SK-N-SH (cell line): ENCODE results near the gene NTM. TPM values are rescaled to one million over a fixed set of nuclear protein-coding genes. Genes with fewer than 3 reads are reported as not detected.
A peak's percentile ranks its signal among the peaks of the same experiment; 100 is the strongest.

Experiments used
- CTCF ChIA-PET: fragments of 300-600, 350-600 bp; formaldehyde crosslinking; extraction: SDS; loops from one replicate; lab custom pipeline; 2021; lab: Yijun Ruan, JAX
- POLR2A ChIA-PET: fragments of 350-600 bp; sonication (Branson Sonifier 250); formaldehyde crosslinking; extraction: SDS; loops from one replicate; lab custom pipeline; 2020; ENCODE audit warnings: antibody characterized with exemption, inconsistent platforms; lab: Yijun Ruan, JAX
- DNase-seq: peaks from one replicate; pipeline ENCODE4 v3.0.0; 2012
- H2AFZ ChIP-seq: fragments of 200-600 bp; sonication (generic); 2 replicates; pipeline ENCODE4 v1.8.1; 2016; ENCODE audit warnings: antibody characterized with exemption, mild to moderate bottlenecking, low read depth
- H3F3A ChIP-seq: fragments of 200-600 bp; sonication (generic); replicated peaks from 2 replicates; pipeline ENCODE3; 2016; ENCODE audit warnings: antibody characterized with exemption, mild to moderate bottlenecking; ENCODE audit not compliant: insufficient read depth
- H3K27ac ChIP-seq, 2 experiments: fragments of 200-500 bp in 1 of 2; fragments of 200-600 bp in 1 of 2; sonication (Bioruptor generic) in 1 of 2; sonication (generic), shearing (Covaris generic) in 1 of 2; 2 replicates each; pipeline versions ENCODE4 v1.5.1 to v1.6.1; 2014 to 2016; ENCODE audit warnings: low read depth in 2 of 2, inconsistent platforms in 1 of 2, low read length in 1 of 2, mild to moderate bottlenecking in 1 of 2, mixed read lengths in 1 of 2
- H3K27me3 ChIP-seq: fragments of 200-600 bp; sonication (generic), shearing (Covaris generic); 2 replicates; pipeline ENCODE4 v1.6.1; 2016; ENCODE audit warnings: mixed run types; ENCODE audit not compliant: insufficient read depth
- H3K36me3 ChIP-seq, 2 experiments: fragments of 200-500 bp in 1 of 2; fragments of 200-600 bp in 1 of 2; sonication (Bioruptor generic) in 1 of 2; sonication (generic) in 1 of 2; replicated peaks in 1 of 2; 2 replicates each; pipeline versions ENCODE3 to v1.5.1; 2014 to 2016; ENCODE audit warnings: low read length in 1 of 2, mild to moderate bottlenecking in 1 of 2; ENCODE audit not compliant: insufficient read depth in 2 of 2, control insufficient read depth in 1 of 2
- H3K4me1 ChIP-seq, 2 experiments: fragments of 200-500 bp in 1 of 2; fragments of 200-600 bp in 1 of 2; sonication (Bioruptor generic) in 1 of 2; sonication (generic), shearing (Covaris generic) in 1 of 2; 2 replicates each; pipeline versions ENCODE4 v1.5.1 to v1.6.1; 2014 to 2016; ENCODE audit warnings: low read depth in 1 of 2, low read length in 1 of 2, mixed run types in 1 of 2; ENCODE audit not compliant: insufficient read depth in 2 of 2, control insufficient read depth in 1 of 2
- H3K4me2 ChIP-seq: fragments of 200-600 bp; sonication (generic), shearing (Covaris generic); 2 replicates; pipeline ENCODE4 v1.6.1; 2017; ENCODE audit warnings: mixed run types
- H3K4me3 ChIP-seq, 2 experiments: fragments of 200-500 bp in 1 of 2; fragments of 200-600 bp in 1 of 2; sonication (Bioruptor generic) in 1 of 2; sonication (generic), shearing (Covaris generic) in 1 of 2; 2 replicates each; pipeline versions ENCODE4 v1.5.1 to v1.8.1; 2014 to 2016; ENCODE audit warnings: low read depth in 2 of 2, inconsistent platforms in 1 of 2, low read length in 1 of 2, mild to moderate bottlenecking in 1 of 2, mixed read lengths in 1 of 2, moderate library complexity in 1 of 2
- H3K79me2 ChIP-seq: fragments of 200-600 bp; sonication (generic); 2 replicates; pipeline ENCODE4 v1.8.1; 2017; ENCODE audit warnings: mild to moderate bottlenecking; ENCODE audit not compliant: insufficient read depth
- H3K9ac ChIP-seq: fragments of 200-600 bp; sonication (generic); 2 replicates; pipeline ENCODE4 v1.6.1; 2017; ENCODE audit warnings: mixed run types
- H3K9me2 ChIP-seq: fragments of 200-600 bp; sonication (generic); 2 replicates; pipeline ENCODE4 v1.6.1; 2017; ENCODE audit warnings: mixed run types
- H3K9me3 ChIP-seq: fragments of 200-600 bp; sonication (generic); 2 replicates; pipeline ENCODE4 v1.6.1; 2017; ENCODE audit warnings: mixed run types, mild to moderate bottlenecking, moderate library complexity
- H4K20me1 ChIP-seq: fragments of 200-600 bp; sonication (generic); 2 replicates; pipeline ENCODE4 v1.6.1; 2017; ENCODE audit warnings: mild to moderate bottlenecking, mixed run types; ENCODE audit not compliant: insufficient read depth
- ELF1 ChIP-seq: IDR thresholded peaks from 2 replicates; pipeline ENCODE4 v1.4.0; 2012
- EP300 ChIP-seq, 2 experiments: IDR thresholded peaks; 2 replicates each; pipeline versions ENCODE4 v1.4.0 to v1.6.1; 2012; ENCODE audit warnings: borderline replicate concordance in 1 of 2, low read depth in 1 of 2, low read length in 1 of 2
- EZH2phosphoT487 ChIP-seq: fragments of 200-600 bp; sonication (generic); IDR thresholded peaks from 2 replicates; pipeline ENCODE4 v1.6.1; 2017; ENCODE audit warnings: low read depth, mixed run types, mild to moderate bottlenecking, antibody characterized with exemption, moderate library complexity, borderline replicate concordance
- FOSL2 ChIP-seq: IDR thresholded peaks from 2 replicates; pipeline ENCODE4 v1.4.0; 2012; ENCODE audit warnings: low read depth, mild to moderate bottlenecking, moderate library complexity, borderline replicate concordance
- FOXJ3 ChIP-seq: sonication (generic); formaldehyde crosslinking; IDR thresholded peaks from 2 replicates; pipeline ENCODE4 v1.5.1; 2020; ENCODE audit warnings: mild to moderate bottlenecking, missing genetic modification reagents
- GATA2 ChIP-seq: sonication (generic); formaldehyde crosslinking; IDR thresholded peaks from 2 replicates; pipeline ENCODE4 v1.5.0; 2020; ENCODE audit warnings: mild to moderate bottlenecking, missing genetic modification reagents
- IRF3 ChIP-seq: fragments of 150-350 bp; IDR thresholded peaks from 2 replicates; pipeline ENCODE4 v1.6.1; 2016; ENCODE audit warnings: mild to moderate bottlenecking, low read depth, low read length
- JUND ChIP-seq: IDR thresholded peaks from 2 replicates; pipeline ENCODE4 v1.4.0; 2012
- NFIC ChIP-seq: IDR thresholded peaks from 2 replicates; pipeline ENCODE4 v1.4.0; 2012; ENCODE audit warnings: borderline replicate concordance
- POLR2AphosphoS5 ChIP-seq: IDR thresholded peaks from 2 replicates; pipeline ENCODE4 v1.6.1; 2012; ENCODE audit warnings: low read depth, low read length
- RAD21 ChIP-seq: IDR thresholded peaks from 2 replicates; pipeline ENCODE4 v1.6.1; 2012; ENCODE audit warnings: mild to moderate bottlenecking, low read length
- RXRA ChIP-seq: IDR thresholded peaks from 2 replicates; pipeline ENCODE4 v1.4.0; 2012; ENCODE audit warnings: low read depth, mild to moderate bottlenecking, borderline replicate concordance
- SMC3 ChIP-seq: IDR thresholded peaks from 2 replicates; pipeline ENCODE4 v1.6.1; 2012; ENCODE audit warnings: low read depth, low read length, improper control_type of control experiment
- TCF12 ChIP-seq: IDR thresholded peaks from 2 replicates; pipeline ENCODE4 v1.4.0; 2012
- YY1 ChIP-seq: IDR thresholded peaks from 2 replicates; pipeline ENCODE4 v1.4.0; 2012; ENCODE audit warnings: low read depth, mild to moderate bottlenecking
- WGBS: methylation state at CpG from one replicate; pipeline ENCODE4 v1.1.6; 2017; ENCODE audit warnings: low lambda C conversion rate; 5-methylcytosine and 5-hydroxymethylcytosine counted together
- polyA plus RNA-seq, 3 experiments: library from polyadenylated mRNA; depleted of rRNA; stranded (reverse); fragments of >200 nt; gene quantifications; 2 replicates each; pipeline ENCODE4 v1.2.3, GENCODE V29; 2012
- TF ChIP-seq, protein P1 (sequence below): IDR thresholded peaks from 2 replicates; pipeline ENCODE4 v1.6.1; 2012; ENCODE audit warnings: mild to moderate bottlenecking, low read depth, low read length, moderate library complexity
- TF ChIP-seq, protein P2 (sequence below): fragments of 200-600 bp; sonication (generic); IDR thresholded peaks from 2 replicates; pipeline ENCODE4 v1.6.1; 2017; ENCODE audit warnings: antibody characterized with exemption, mild to moderate bottlenecking, moderate library complexity
- TF ChIP-seq, protein P3 (sequence below): IDR thresholded peaks from 2 replicates; pipeline ENCODE4 v1.4.0; 2012; ENCODE audit warnings: low read depth, borderline replicate concordance

The NTM gene
- polyA plus RNA-seq, 1 of the 3 experiments (the other 2 are of a cell fraction), result 20.0 TPM

GRCh38 chr11:131913267-131913666, 542.9 kb downstream of the NTM start:
- no peaks in the 10 kb centered on the region for H3K9me2 ChIP-seq
- H2AFZ ChIP-seq, result no peak overlapping the region; the same call in 1 of the 2 replicates
- TF ChIP-seq RXRA (no peak), TCF12 (no peak), SMC3 (no peak), ELF1 (no peak), RAD21 (no peak), JUND (no peak), EZH2phosphoT487 (no peak), EP300 (IDR thresholded peaks at IDR 0.05; ENCODE audit: borderline replicate concordance in 1 of 2, low read depth in 1 of 2, low read length in 1 of 2) (no peak)
- TF ChIP-seq, protein P1, sequence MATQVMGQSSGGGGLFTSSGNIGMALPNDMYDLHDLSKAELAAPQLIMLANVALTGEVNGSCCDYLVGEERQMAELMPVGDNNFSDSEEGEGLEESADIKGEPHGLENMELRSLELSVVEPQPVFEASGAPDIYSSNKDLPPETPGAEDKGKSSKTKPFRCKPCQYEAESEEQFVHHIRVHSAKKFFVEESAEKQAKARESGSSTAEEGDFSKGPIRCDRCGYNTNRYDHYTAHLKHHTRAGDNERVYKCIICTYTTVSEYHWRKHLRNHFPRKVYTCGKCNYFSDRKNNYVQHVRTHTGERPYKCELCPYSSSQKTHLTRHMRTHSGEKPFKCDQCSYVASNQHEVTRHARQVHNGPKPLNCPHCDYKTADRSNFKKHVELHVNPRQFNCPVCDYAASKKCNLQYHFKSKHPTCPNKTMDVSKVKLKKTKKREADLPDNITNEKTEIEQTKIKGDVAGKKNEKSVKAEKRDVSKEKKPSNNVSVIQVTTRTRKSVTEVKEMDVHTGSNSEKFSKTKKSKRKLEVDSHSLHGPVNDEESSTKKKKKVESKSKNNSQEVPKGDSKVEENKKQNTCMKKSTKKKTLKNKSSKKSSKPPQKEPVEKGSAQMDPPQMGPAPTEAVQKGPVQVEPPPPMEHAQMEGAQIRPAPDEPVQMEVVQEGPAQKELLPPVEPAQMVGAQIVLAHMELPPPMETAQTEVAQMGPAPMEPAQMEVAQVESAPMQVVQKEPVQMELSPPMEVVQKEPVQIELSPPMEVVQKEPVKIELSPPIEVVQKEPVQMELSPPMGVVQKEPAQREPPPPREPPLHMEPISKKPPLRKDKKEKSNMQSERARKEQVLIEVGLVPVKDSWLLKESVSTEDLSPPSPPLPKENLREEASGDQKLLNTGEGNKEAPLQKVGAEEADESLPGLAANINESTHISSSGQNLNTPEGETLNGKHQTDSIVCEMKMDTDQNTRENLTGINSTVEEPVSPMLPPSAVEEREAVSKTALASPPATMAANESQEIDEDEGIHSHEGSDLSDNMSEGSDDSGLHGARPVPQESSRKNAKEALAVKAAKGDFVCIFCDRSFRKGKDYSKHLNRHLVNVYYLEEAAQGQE, result no peak
- H3K79me2 ChIP-seq, result peaks cover 77% of the 10 kb centered on the region
- H3K27me3 ChIP-seq, result no peaks in the 10 kb centered on the region
- H3K4me3 ChIP-seq, result peak overlapping the region in 1 of 2 experiments; percentile 3; a peak in 1 of 4 replicates
- peaks cover 3 to 32% of the 10 kb centered on the region in 2 experiments; a peak in 2 of 4 replicates for H3K4me1 ChIP-seq
- H3K36me3 ChIP-seq, result no peaks in the 10 kb centered on the region
- peak overlapping the region in 1 of 2 experiments; percentile 21; a peak in 1 of 4 replicates for H3K27ac ChIP-seq
- H3F3A ChIP-seq, result peaks cover 9% of the 10 kb centered on the region
- H3K9ac ChIP-seq, result 0 out of 2 replicates have a peak overlapping the region, but pooled peaks have one; percentile 13
- H3K9me3 ChIP-seq, result no peaks in the 10 kb centered on the region
- 95% methylated on average over 4 of the region's 4 CpGs for WGBS
- ChIA-PET POLR2A (no interaction called here), CTCF (interaction anchor here (0.8 to 1.8 kb wide), 7 partner anchors 9 to 219 kb away, joined by 3 to 5 read pairs (median 4); no protein-coding TSS in a partner anchor)
- no peaks in the 10 kb centered on the region for H4K20me1 ChIP-seq
- peak overlapping the region; percentile 89 for H3K4me2 ChIP-seq
- no peak for DNase-seq

DNA sequence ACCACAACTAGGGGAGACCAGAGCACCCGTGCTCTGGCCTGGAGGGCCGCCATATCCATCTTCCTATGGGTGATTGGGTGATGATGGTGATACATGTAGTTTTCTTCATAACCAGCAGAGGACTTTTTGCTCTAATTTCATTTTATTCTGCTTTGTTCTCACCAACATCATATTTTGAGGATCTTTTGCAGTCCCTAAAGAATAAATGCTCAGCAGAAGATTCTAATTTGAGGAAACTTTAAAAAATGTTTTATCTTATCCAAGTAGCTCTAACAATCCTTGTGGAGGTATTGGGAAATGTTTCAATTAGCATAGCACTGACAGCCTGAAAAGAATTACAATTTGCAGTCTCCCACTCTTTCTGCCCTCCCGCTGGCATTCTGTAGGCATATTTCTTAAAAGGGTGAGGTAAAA, 544.0 kb downstream of the NTM start:
- ChIA-PET CTCF (interaction anchor here (0.7 to 1.8 kb wide), 8 partner anchors 9 to 179 kb away, joined by 3 to 6 read pairs (median 4); no protein-coding TSS in a partner anchor), POLR2A (no interaction called here)
- no peaks in the 10 kb centered on the region for H3K9me3 ChIP-seq
- no peak overlapping the region for H3K4me3 ChIP-seq
- H3K27ac ChIP-seq, result no peak overlapping the region
- DNase-seq, result peak; percentile 34
- 79% methylated on average over 3 of the region's 3 CpGs for WGBS
- no peaks in the 10 kb centered on the region for H3K36me3 ChIP-seq
- no peaks in the 10 kb centered on the region for H4K20me1 ChIP-seq
- H3K4me1 ChIP-seq, result peaks cover 3 to 22% of the 10 kb centered on the region in 2 experiments; a peak in 2 of 4 replicates
- H3K4me2 ChIP-seq, result no peak overlapping the region
- H3K27me3 ChIP-seq, result no peaks in the 10 kb centered on the region
- H3K9ac ChIP-seq, result no peak overlapping the region
- H2AFZ ChIP-seq, result no peak overlapping the region
- peaks cover 70% of the 10 kb centered on the region for H3K79me2 ChIP-seq
- H3F3A ChIP-seq, result peaks cover 9% of the 10 kb centered on the region
- TF ChIP-seq FOXJ3 (CRISPR knock-in tag) (no peak), RAD21 (peak; percentile 53), IRF3 (no peak), FOSL2 (no peak), NFIC (no peak), SMC3 (peak; percentile 44), GATA2 (CRISPR knock-in tag) (no peak), YY1 (no peak), POLR2AphosphoS5 (no peak)
- TF ChIP-seq, protein P2, sequence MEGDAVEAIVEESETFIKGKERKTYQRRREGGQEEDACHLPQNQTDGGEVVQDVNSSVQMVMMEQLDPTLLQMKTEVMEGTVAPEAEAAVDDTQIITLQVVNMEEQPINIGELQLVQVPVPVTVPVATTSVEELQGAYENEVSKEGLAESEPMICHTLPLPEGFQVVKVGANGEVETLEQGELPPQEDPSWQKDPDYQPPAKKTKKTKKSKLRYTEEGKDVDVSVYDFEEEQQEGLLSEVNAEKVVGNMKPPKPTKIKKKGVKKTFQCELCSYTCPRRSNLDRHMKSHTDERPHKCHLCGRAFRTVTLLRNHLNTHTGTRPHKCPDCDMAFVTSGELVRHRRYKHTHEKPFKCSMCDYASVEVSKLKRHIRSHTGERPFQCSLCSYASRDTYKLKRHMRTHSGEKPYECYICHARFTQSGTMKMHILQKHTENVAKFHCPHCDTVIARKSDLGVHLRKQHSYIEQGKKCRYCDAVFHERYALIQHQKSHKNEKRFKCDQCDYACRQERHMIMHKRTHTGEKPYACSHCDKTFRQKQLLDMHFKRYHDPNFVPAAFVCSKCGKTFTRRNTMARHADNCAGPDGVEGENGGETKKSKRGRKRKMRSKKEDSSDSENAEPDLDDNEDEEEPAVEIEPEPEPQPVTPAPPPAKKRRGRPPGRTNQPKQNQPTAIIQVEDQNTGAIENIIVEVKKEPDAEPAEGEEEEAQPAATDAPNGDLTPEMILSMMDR, result peak; percentile 65
- TF ChIP-seq, protein P3, sequence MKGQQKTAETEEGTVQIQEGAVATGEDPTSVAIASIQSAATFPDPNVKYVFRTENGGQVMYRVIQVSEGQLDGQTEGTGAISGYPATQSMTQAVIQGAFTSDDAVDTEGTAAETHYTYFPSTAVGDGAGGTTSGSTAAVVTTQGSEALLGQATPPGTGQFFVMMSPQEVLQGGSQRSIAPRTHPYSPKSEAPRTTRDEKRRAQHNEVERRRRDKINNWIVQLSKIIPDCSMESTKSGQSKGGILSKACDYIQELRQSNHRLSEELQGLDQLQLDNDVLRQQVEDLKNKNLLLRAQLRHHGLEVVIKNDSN, result no peak
- H3K9me2 ChIP-seq, result no peaks in the 10 kb centered on the region
